NB4 (cell line): ENCODE data around the gene CATSPER2.
"Not testable (repeated sequence)": the region's sequence is repeated elsewhere in the genome, so short reads cannot be mapped to it uniquely, and the experiment has no call there.

Source experiments
- CTCF ChIP-seq: IDR thresholded peaks from one replicate; pipeline ENCODE4 v1.5.1; 2012; ENCODE audit warnings: low read depth, low read length
- MAX ChIP-seq: IDR thresholded peaks from 2 replicates; pipeline ENCODE4 v1.6.1; 2011; ENCODE audit warnings: low read depth, low read length
- POLR2A ChIP-seq: IDR thresholded peaks from 2 replicates; pipeline ENCODE4 v1.6.1; 2011; ENCODE audit warnings: mild to moderate bottlenecking; ENCODE audit not compliant: insufficient read length; ENCODE audit errors: extremely low read depth

- not testable (repeated sequence) for TF ChIP-seq POLR2A, CTCF, MAX
Measured at GRCh38 chr15:43589778-43590466, 58.7 kb downstream of the CATSPER2 start, which contains the start of gene PPIP5K1.
